Measurements from ENCODE around the gene SECTM1. TPM values are rescaled to one million over a fixed set of nuclear protein-coding genes. Genes with fewer than 3 reads are reported as not detected.
A peak's percentile ranks its signal among the peaks of the same experiment; 100 is the strongest.

SECTM1 gene
- polyA plus RNA-seq, 1 donor, result 16.1 TPM

DNA sequence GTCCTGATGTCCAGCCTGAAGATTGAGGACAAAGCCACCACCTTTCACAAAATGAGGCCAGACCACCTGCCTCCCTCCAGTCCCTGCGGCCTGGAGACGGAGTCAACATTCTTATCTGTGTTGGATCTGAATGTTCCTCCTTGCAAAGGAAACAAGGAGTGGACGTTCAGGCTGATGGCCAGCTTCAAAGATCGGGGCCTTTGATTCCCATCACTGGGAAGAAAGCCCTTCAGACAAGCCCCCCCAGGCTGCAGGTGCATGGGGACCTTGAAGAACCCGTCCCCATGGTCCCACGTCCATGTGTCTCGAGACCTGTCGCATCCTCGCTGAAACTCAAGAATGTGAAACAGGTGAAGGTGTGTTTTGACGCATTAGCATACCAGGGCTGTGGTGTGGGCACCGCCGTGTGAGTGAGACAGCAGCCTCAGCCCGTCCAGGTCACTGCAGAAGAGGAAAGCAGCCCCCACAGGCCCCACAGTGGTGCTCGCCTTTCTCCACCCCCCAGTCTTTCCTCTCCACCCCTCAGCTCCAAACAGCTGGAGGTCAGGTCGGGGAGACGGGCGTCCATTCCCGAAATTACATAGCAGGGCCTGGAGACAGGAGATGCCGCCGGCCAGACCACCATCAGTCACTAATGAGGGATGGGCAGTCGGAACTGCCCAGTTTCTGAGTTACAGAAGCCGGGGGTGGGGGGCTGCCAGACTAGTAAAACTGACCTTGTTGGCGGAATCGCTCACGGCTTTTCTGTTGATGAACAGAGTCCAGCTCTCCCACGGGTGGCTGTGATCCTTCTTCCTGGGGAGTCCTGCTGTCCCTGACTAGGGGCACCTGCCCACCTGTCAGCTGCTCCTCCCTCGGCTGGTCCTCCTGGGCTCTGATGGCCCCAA, 59.2 kb downstream of the SECTM1 start:
- Histone ChIP-seq H3K36me3 (ENCODE audit: control insufficient read depth, insufficient read depth, low read length) (peaks cover 19% of the 10 kb centered on the region), H3K27me3 (ENCODE audit: control insufficient read depth, insufficient read depth, low read length) (no peaks in the 10 kb centered on the region), H3K9me3 (ENCODE audit: control insufficient read depth, low read depth, low read length) (peaks cover 3% of the 10 kb centered on the region), H3K4me3 (ENCODE audit: low read length) (peak overlapping the region; percentile 66), H3K27ac (ENCODE audit: low read length) (peak overlapping the region; percentile 49), H3K4me1 (ENCODE audit: control insufficient read depth, insufficient read depth, low read length) (peaks cover 48% of the 10 kb centered on the region)
- WGBS (ENCODE audit: insufficient coverage, low lambda C conversion rate), result no CpG with 5 or more reads among the region's 27 CpGs
- peak in 1 of 2 donors; percentile 29 for DNase-seq

DNA sequence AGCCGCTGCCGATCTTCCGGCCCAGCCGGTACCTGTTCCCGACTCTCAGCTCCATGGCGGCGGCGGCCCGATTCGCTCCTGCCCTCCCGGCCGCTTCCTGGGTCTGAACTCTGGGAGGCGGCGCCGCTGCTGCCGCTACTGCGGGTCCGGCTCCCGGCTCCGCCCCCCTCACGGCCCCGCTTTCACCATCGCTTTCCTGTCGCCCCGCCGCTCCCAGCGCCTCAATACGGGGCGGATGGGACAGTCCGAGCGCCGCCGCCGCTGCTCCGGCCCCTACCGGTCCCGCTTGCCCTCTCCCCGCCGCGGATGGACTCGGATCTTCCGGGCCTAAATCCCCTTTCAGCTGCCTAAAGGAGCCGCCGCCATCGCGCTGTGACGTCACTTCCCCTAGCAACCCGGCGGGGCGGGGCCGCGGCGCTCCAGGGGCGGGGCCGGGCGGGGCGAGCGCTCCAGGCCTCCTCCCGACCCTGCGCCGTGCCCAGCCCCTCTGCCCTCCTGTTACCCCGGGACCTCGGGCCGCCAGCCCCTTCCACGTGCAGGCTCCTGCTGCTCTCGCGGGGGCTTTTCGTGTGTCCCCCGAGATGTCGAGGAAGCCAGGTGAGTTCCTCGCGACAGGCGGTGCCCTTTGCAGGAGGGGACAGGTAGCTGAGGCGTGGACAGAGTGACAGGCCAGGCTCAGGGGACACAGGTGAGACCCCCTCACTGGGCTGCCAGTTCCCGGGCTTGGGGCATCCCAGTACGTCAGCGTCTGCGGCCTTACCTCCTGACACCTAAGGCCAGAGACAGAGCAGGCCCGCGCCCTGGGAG, 60.0 kb downstream of the SECTM1 start, which contains the start of gene CSNK1D:
Gene CSNK1D, minus strand, starts transcription at position 374 of the 807 bp plus-strand sequence. Its CDS starts 319 bp downstream, at position 55.
- peak within 1 kb of the TSS; percentile 66 for H3K4me3 ChIP-seq (ENCODE audit: low read length)
- peaks cover 24% of the 10 kb centered on the region for H3K36me3 ChIP-seq (ENCODE audit: control insufficient read depth, insufficient read depth, low read length)
- peaks cover 51% of the 10 kb centered on the region for H3K4me1 ChIP-seq (ENCODE audit: control insufficient read depth, insufficient read depth, low read length)
- DNase-seq, result peak; percentile 81 to 97
- H3K9me3 ChIP-seq (ENCODE audit: control insufficient read depth, low read depth, low read length), result peaks cover 3% of the 10 kb centered on the region
- H3K27me3 ChIP-seq (ENCODE audit: control insufficient read depth, insufficient read depth, low read length), result no peaks in the 10 kb centered on the region
- peak within 1 kb of the TSS; percentile 94 for H3K27ac ChIP-seq (ENCODE audit: low read length)
- no CpG with 5 or more reads among the region's 80 CpGs for WGBS (ENCODE audit: insufficient coverage, low lambda C conversion rate)

DNA sequence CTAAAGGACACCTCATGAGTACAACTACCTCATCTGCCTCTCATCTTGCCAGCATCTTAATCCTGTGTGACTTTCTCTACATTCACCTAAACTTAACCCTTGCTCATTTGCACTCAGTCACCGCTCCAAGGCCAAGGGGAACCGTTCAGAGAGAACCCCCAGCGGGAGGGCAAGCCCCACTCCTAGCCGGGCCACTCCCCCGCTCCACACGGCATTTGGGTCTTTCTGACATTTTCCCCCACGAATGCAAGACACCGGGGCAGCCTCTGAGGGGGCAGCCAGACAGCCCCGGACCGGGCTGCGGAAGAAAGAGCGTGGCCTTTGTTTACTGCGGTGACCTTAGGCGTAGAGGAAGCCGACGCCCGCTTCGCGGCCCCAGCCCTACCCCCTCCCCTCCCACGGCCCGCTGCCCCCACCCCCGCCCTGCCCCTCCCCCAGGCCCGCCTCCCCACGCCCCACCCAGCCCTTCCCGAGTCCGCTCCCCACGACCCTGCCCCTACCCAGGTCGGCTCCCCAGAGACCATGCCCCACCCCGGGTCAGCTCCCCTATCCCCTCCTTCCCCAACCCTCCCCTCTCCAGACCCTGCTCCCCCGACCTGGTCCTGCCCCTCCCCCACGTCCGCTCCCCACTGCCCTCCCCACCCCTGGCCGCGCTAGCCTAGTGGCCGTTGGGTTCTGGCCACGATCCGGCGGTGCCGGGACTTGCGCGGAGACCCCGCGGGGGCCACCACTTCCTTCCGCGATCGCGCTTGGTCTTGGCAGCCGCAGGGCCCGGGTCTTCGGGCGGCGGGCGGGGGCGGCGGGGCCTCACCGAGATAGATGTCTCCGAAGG, 60.9 kb downstream of the SECTM1 start:
- Histone ChIP-seq H3K27me3 (ENCODE audit: control insufficient read depth, insufficient read depth, low read length) (no peaks in the 10 kb centered on the region), H3K4me1 (ENCODE audit: control insufficient read depth, insufficient read depth, low read length) (peaks cover 55% of the 10 kb centered on the region), H3K4me3 (ENCODE audit: low read length) (peak overlapping the region; percentile 66)

DNA sequence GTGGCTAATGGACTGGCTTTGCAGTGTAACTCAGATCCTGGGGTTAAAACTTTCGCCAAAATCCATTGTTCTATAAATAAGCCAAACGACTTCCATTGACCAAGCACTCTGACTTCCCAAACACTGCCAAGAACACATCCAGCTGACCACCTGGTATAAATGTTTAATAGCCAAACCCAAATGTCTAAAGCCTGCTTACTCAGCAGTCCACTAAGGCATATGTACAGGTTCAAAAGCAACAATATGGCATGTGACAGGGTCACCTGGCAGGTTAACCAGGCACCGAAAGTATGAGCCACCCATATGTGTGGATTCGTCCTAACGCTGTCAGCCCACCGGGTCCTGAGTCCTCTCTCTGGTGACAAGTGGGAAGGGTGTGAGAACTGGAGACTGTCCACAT, 62.2 kb downstream of the SECTM1 start:
- Histone ChIP-seq H3K36me3 (ENCODE audit: control insufficient read depth, insufficient read depth, low read length) (peaks cover 30% of the 10 kb centered on the region), H3K27me3 (ENCODE audit: control insufficient read depth, insufficient read depth, low read length) (no peaks in the 10 kb centered on the region), H3K9me3 (ENCODE audit: control insufficient read depth, low read depth, low read length) (peaks cover 3% of the 10 kb centered on the region), H3K4me1 (ENCODE audit: control insufficient read depth, insufficient read depth, low read length) (peaks cover 64% of the 10 kb centered on the region), H3K27ac (ENCODE audit: low read length) (peak overlapping the region; percentile 71), H3K4me3 (ENCODE audit: low read length) (no peak overlapping the region)
- DNase-seq, result no peak
- no CpG with 5 or more reads among the region's 6 CpGs for WGBS (ENCODE audit: insufficient coverage, low lambda C conversion rate)

More for the DNA sequence above, 60.9 kb downstream of the SECTM1 start:
- WGBS (ENCODE audit: insufficient coverage, low lambda C conversion rate), result no CpG with 5 or more reads among the region's 57 CpGs
- peak overlapping the region; percentile 94 for H3K27ac ChIP-seq (ENCODE audit: low read length)
- peaks cover 3% of the 10 kb centered on the region for H3K9me3 ChIP-seq (ENCODE audit: control insufficient read depth, low read depth, low read length)
- H3K36me3 ChIP-seq (ENCODE audit: control insufficient read depth, insufficient read depth, low read length), result peaks cover 25% of the 10 kb centered on the region
- peak in 1 of 2 donors; percentile 43 for DNase-seq

Other genes with a start within 250 kb of the SECTM1 start
- gene FASN, start 235.5 kb downstream of the SECTM1 start, polyA plus RNA-seq, result 34.7 TPM
- gene CCDC57, start 120.9 kb downstream of the SECTM1 start, polyA plus RNA-seq, result 45.6 TPM
- gene SLC16A3, start 104.7 kb downstream of the SECTM1 start, polyA plus RNA-seq, result 19.5 TPM
- 147 TPM for gene CSNK1D, start 60.1 kb downstream of the SECTM1 start, polyA plus RNA-seq
- 8.6 TPM for gene CD7, start 16.2 kb downstream of the SECTM1 start, polyA plus RNA-seq
- not detected for gene TEX19, start 25.5 kb upstream of the SECTM1 start, polyA plus RNA-seq
- 0.04 TPM for gene UTS2R, start 38.0 kb upstream of the SECTM1 start, polyA plus RNA-seq
- gene HEXD, start 84.6 kb upstream of the SECTM1 start, polyA plus RNA-seq, result 50.4 TPM
- 20.9 TPM for gene OGFOD3, start 84.8 kb upstream of the SECTM1 start, polyA plus RNA-seq
- 60.4 TPM for gene CYBC1, start 117.0 kb upstream of the SECTM1 start, polyA plus RNA-seq
- gene NARF, start 125.0 kb upstream of the SECTM1 start, polyA plus RNA-seq, result 44.1 TPM
- 29.7 TPM for gene FOXK2, start 186.0 kb upstream of the SECTM1 start, polyA plus RNA-seq

Measured in large intestine (tissue), 3 donors.